Esophagus (tissue), 2 donors: ENCODE results near the gene RARB. TPM values are rescaled to one million over a fixed set of nuclear protein-coding genes. Genes with fewer than 3 reads are reported as not detected.

Experiments used
- H3K27ac ChIP-seq, 2 donors: one replicate each; pipeline ENCODE4 v1.5.1; 2013; ENCODE audit warnings: low read depth in 2 of 2, mild to moderate bottlenecking in 2 of 2, inconsistent platforms in 1 of 2, low read length in 1 of 2, moderate library complexity in 1 of 2
- H3K27me3 ChIP-seq, 2 donors: one replicate each; pipeline ENCODE4 v1.6.1; 2013; ENCODE audit warnings: low read length in 2 of 2, control low read depth in 1 of 2, mild to moderate bottlenecking in 1 of 2; ENCODE audit not compliant: insufficient read depth in 2 of 2, control insufficient read depth in 1 of 2
- H3K36me3 ChIP-seq, 2 donors: one replicate each; pipeline ENCODE4 v1.6.1; 2013; ENCODE audit warnings: low read length in 1 of 2; ENCODE audit not compliant: control insufficient read depth in 2 of 2, insufficient read depth in 2 of 2
- H3K4me1 ChIP-seq, 2 donors: one replicate each; pipeline ENCODE4 v1.6.1; 2013; ENCODE audit warnings: low read length in 1 of 2; ENCODE audit not compliant: control insufficient read depth in 2 of 2, insufficient read depth in 2 of 2
- H3K4me3 ChIP-seq, 2 donors: one replicate each; pipeline ENCODE4 v1.5.1; 2013; ENCODE audit warnings: low read length in 2 of 2, mild to moderate bottlenecking in 2 of 2, low read depth in 1 of 2, moderate library complexity in 1 of 2
- H3K9me3 ChIP-seq, 2 donors: one replicate each; pipeline ENCODE4 v1.6.1; 2013; ENCODE audit warnings: mild to moderate bottlenecking in 2 of 2, low read depth in 1 of 2, low read length in 1 of 2, moderate library complexity in 1 of 2; ENCODE audit not compliant: control insufficient read depth in 2 of 2, insufficient read depth in 1 of 2
- WGBS, 2 donors: extraction: QIAGEN DNeasy Blood & Tissue Kit; methylation state at CpG; one replicate each; pipeline ENCODE4 v1.1.7; 2013; 5-methylcytosine and 5-hydroxymethylcytosine counted together
- polyA plus RNA-seq, 2 donors: library from polyadenylated mRNA; stranded (reverse); fragments of 200-250 nt; gene quantifications; one replicate each; pipeline ENCODE4 v1.2.3, GENCODE V29; 2013
- donor health status: healthy with polysubstance abuse.
- donor health status: Bipolar disorder and iron deficiency.

The RARB gene
- polyA plus RNA-seq, 2 donors = 1.6 to 2.2 TPM

DNA sequence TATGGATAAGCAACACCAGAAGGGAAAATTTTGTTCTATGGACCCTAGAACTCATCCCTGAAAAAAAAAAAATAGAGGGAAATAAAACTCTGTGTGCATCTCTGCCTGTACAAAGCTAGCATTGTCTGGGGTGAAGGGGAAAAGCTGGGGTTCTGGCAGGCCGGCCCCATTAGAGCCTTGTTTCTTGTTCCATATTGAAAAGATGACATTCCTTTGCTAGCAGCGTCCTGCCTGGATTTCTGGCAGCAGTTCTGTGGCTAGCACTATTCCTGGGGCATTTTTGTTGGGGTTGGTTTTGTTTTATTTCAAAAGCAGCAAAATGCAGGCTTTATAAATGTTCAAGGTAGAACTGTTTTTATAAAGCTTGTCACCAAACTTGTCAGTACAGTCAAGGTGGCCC, 45.2 kb downstream of the RARB start:
- no peak overlapping the region for H3K4me3 ChIP-seq
- no peaks in the 10 kb centered on the region for H3K9me3 ChIP-seq
- no peaks in the 10 kb centered on the region for H3K27me3 ChIP-seq
- WGBS, 2 donors = 33 to 47% methylated on average over 2 of the region's 2 CpGs
- H3K36me3 ChIP-seq = no peaks in the 10 kb centered on the region
- H3K4me1 ChIP-seq = peaks cover 3 to 6% of the 10 kb centered on the region in 2 donors
- peak overlapping the region in 1 of 2 donors; percentile 47 for H3K27ac ChIP-seq

DNA sequence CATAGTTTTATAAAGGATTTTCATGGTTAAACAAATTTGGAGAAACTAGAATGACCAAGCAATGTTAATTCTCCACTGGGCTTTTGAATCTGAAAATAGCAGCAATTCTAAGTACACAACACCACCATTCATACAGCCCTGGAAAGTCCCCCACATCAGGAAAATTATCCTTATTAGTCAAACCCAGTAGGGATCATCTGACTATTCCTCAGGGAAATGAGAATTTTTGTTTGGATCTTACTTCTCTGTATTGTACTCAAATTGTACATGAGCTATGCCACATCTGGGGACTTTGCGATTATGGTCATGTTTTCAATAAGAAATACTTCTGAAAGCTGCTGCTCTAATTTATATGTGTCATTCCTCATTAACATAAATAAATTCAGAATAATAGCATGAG, 46.0 kb downstream of the RARB start:
- WGBS, 2 donors = 89 to 91% methylated on average over 1 of the region's 1 CpG
- Histone ChIP-seq H3K36me3 (no peaks in the 10 kb centered on the region), H3K27ac (no peak overlapping the region), H3K27me3 (no peaks in the 10 kb centered on the region), H3K4me1 (peaks cover 0 to 2% of the 10 kb centered on the region in 2 donors), H3K4me3 (no peak overlapping the region), H3K9me3 (no peaks in the 10 kb centered on the region)

DNA sequence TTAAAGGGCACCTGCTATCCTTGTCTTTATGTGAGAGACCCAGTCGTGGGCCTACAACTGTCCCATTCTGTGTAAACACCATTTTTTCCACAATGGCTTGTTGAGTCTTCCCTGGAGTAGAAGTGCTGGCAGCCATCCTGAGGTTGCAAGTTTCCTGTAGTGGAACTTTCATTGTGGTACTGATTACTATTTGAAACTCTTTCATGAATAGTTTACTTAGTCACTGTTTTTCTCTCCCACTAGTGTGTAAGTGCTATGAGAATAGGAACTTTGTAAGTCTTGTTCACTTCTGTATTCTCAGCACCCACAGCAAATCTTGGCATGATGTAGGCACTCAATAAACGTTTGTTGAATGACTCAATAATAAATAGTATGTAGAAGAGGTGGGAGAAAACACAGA, 48.6 kb downstream of the RARB start:
- H3K36me3 ChIP-seq = no peaks in the 10 kb centered on the region
- 21 to 28% methylated on average over 2 of the region's 2 CpGs for WGBS, 2 donors
- H3K9me3 ChIP-seq = no peaks in the 10 kb centered on the region
- H3K27me3 ChIP-seq = no peaks in the 10 kb centered on the region
- no peaks in the 10 kb centered on the region for H3K4me1 ChIP-seq
- no peak overlapping the region for H3K4me3 ChIP-seq
- no peak overlapping the region for H3K27ac ChIP-seq

DNA sequence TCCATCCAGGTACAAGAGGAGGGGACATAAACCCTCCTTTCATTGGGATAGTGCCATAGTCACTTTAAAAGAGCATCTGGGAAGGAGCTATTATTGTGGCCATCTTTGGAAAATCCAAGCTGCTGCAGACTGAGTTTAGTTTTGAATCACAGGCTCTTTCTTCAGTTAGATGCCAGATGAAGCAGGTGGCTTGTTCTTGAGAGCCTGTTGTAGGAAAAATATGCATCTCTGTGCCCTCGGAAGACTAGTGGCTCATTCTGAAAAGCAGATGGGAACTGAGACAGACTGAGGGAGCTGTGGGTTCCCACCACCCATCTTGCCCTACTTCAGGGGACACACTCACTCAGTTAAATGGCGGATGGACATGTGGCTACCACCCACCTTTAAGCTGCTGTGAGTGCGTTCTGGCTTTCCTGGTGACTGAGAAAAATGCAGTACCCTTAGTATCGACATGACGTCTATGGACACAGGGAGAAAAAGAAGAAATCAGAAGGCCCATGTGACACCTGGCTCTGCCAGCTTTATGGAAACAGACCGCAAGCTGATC, 50.2 kb downstream of the RARB start:
- Histone ChIP-seq H3K9me3 (no peaks in the 10 kb centered on the region), H3K4me1 (no peaks in the 10 kb centered on the region), H3K27ac (peak overlapping the region in 1 of 2 donors; percentile 4), H3K27me3 (no peaks in the 10 kb centered on the region), H3K4me3 (no peak overlapping the region), H3K36me3 (no peaks in the 10 kb centered on the region)
- 70 to 76% methylated on average over 6 of the region's 6 CpGs for WGBS, 2 donors

GRCh38 chr3:25478964-25479726, 51.1 kb downstream of the RARB start:
- WGBS, 2 donors = 67 to 70% methylated on average over 3 of the region's 3 CpGs
- Histone ChIP-seq H3K27ac (no peak overlapping the region), H3K27me3 (no peaks in the 10 kb centered on the region), H3K4me1 (no peaks in the 10 kb centered on the region), H3K36me3 (no peaks in the 10 kb centered on the region), H3K4me3 (no peak overlapping the region), H3K9me3 (no peaks in the 10 kb centered on the region)

DNA sequence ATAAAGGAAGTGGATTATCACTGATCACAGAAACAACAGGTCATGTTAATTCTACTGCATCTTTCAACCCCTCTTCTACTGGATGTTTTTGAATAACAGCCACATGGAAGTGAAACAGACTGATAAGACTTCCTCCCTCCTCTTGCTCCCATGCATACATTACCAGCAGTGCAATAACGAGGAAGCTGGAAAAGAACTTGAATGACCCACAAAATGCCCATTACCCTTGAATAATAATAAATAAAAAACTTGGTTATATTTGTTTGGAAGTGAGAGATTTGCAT, 51.6 kb downstream of the RARB start:
- no peaks in the 10 kb centered on the region for H3K36me3 ChIP-seq
- H3K9me3 ChIP-seq = no peaks in the 10 kb centered on the region
- H3K4me1 ChIP-seq = no peaks in the 10 kb centered on the region
- H3K27ac ChIP-seq = no peak overlapping the region
- no peaks in the 10 kb centered on the region for H3K27me3 ChIP-seq
- 33 to 66% methylated on average over 1 of the region's 1 CpG for WGBS, 2 donors
- no peak overlapping the region for H3K4me3 ChIP-seq

DNA sequence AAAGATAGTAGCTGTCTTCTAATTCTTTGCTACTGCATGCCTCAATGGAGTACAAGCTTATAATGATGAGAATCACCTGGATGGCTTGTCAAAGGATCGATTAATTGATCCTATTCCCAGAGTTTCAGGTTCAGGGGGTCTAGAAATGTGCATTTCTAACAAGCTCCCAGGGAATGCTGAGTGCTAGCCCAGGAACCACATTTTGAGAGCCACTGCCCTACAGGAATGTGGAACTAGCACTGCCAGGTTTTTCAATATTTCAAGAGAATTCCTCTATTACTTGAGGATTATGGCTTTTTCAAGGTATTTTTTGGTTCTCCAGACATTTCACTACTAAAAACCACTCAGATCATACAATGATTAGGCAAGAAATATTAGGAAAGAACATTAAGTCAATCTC, 52.7 kb downstream of the RARB start:
- Histone ChIP-seq H3K4me1 (no peaks in the 10 kb centered on the region), H3K9me3 (no peaks in the 10 kb centered on the region), H3K36me3 (no peaks in the 10 kb centered on the region), H3K27ac (peak overlapping the region in 1 of 2 donors; percentile 22), H3K4me3 (no peak overlapping the region), H3K27me3 (no peaks in the 10 kb centered on the region)
- 73 to 81% methylated on average over 1 of the region's 1 CpG for WGBS, 2 donors

DNA sequence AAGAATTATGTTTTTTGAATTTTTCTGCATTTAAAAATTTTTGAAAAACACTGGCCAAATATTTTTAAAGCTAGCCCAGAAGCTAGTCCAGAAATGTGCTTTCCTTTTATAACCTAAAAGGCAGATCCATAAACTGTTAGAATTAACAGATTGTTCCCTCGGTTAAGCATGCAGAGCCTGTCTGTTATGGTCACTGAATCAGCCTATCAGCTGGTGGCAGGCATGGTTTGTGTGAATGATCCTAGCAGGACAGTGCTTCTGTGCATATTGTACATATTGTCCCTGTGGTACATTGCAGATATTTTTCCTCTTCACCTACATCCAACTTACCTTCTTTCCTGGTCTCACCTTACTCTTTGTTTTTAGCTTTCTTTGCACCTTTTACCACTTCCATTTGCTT, 53.3 kb downstream of the RARB start:
- Histone ChIP-seq H3K27me3 (no peaks in the 10 kb centered on the region), H3K36me3 (no peaks in the 10 kb centered on the region), H3K27ac (no peak overlapping the region), H3K4me3 (no peak overlapping the region), H3K9me3 (no peaks in the 10 kb centered on the region), H3K4me1 (no peaks in the 10 kb centered on the region)
- 45 to 54% methylated on average over 1 of the region's 1 CpG for WGBS, 2 donors

GRCh38 chr3:25483456-25483855, 55.4 kb downstream of the RARB start:
- H3K27me3 ChIP-seq = no peaks in the 10 kb centered on the region
- WGBS, 2 donors = 66 to 80% methylated on average over 1 of the region's 1 CpG
- H3K9me3 ChIP-seq = no peaks in the 10 kb centered on the region
- no peaks in the 10 kb centered on the region for H3K4me1 ChIP-seq
- H3K27ac ChIP-seq = no peak overlapping the region
- H3K4me3 ChIP-seq = no peak overlapping the region
- no peaks in the 10 kb centered on the region for H3K36me3 ChIP-seq

DNA sequence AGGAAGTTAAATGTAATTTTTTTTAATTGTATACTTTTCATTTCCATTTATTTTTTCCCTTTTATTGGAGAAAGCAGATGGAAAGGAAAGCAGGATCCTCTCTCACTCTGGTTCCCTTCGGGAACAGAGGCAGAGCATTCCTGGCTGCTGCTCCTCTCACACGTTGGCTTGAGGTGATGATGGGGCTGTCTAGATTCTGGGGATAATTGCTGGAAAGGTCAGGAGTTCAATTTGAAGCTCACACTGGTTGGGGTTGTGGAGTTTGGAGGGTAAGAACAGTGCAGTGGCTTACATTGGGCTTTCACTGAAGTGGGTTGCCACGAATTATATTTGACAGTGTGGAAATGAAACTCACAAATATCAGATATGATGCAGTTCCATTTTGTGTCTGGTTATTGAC, 57.6 kb downstream of the RARB start:
- WGBS, 2 donors = 65 to 73% methylated on average over 3 of the region's 3 CpGs
- H3K4me3 ChIP-seq = no peak overlapping the region
- H3K4me1 ChIP-seq = no peaks in the 10 kb centered on the region
- no peak overlapping the region for H3K27ac ChIP-seq
- H3K27me3 ChIP-seq = no peaks in the 10 kb centered on the region
- H3K9me3 ChIP-seq = no peaks in the 10 kb centered on the region
- H3K36me3 ChIP-seq = no peaks in the 10 kb centered on the region
